Esophagus muscularis mucosa (tissue), 4 donors: ENCODE data around the gene STX18. TPM values are rescaled to one million over a fixed set of nuclear protein-coding genes. Genes with fewer than 3 reads are reported as not detected.

Experiments
- DNase-seq: peaks from one replicate; pipeline ENCODE4 v3.0.0-alpha.2; 2017; ENCODE audit errors: extremely low spot score
- H3K27ac ChIP-seq, 4 donors: fragments of 200-600 bp; sonication (generic); replicated peaks in 1 of 4; 1 replicate in 3 of 4; 2 replicates in 1 of 4; pipeline ENCODE4 v1.5.1; 2016 to 2019; ENCODE audit warnings: mild to moderate bottlenecking in 1 of 4
- H3K27me3 ChIP-seq, 4 donors: fragments of 200-600 bp; sonication (generic); one replicate each; pipeline versions ENCODE4 v1.5.1 to v1.6.0; 2016 to 2019
- H3K36me3 ChIP-seq, 4 donors: fragments of 200-600 bp; sonication (generic); one replicate each; pipeline ENCODE4 v1.5.1; 2016 to 2019
- H3K4me1 ChIP-seq, 4 donors: fragments of 200-600 bp; sonication (generic); one replicate each; pipeline ENCODE4 v1.5.1; 2016 to 2019
- H3K4me3 ChIP-seq, 4 donors: fragments of 200-600 bp; sonication (generic); 1 replicate in 2 of 4; 2 replicates in 2 of 4; pipeline ENCODE4 v1.5.1; 2016 to 2019; ENCODE audit warnings: mild to moderate bottlenecking in 4 of 4, moderate library complexity in 1 of 4
- H3K9me3 ChIP-seq, 4 donors: fragments of 200-600 bp; sonication (generic); 1 replicate in 3 of 4; 2 replicates in 1 of 4; pipeline ENCODE4 v1.5.1; 2016 to 2019
- CTCF ChIP-seq, 3 experiments: fragments of 200-600 bp in 2 of 3; fragments of 450-650 bp in 1 of 3; sonication (generic) in 2 of 3; IDR thresholded peaks; one replicate each; pipeline ENCODE4 v1.5.1; 2017 to 2019; ENCODE audit warnings: antibody characterized with exemption in 3 of 3, mild to moderate bottlenecking in 2 of 3, moderate library complexity in 1 of 3
- EP300 ChIP-seq: sonication (generic); formaldehyde crosslinking; IDR thresholded peaks from one replicate; pipeline ENCODE4 v1.6.1; 2017; ENCODE audit warnings: antibody characterized with exemption
- POLR2A ChIP-seq: fragments of 450-650 bp; IDR thresholded peaks from one replicate; pipeline ENCODE4 v1.6.1; 2017; ENCODE audit warnings: antibody characterized with exemption, moderate library complexity, mild to moderate bottlenecking, low read depth
- POLR2AphosphoS5 ChIP-seq, 2 donors: sonication (generic); formaldehyde crosslinking; IDR thresholded peaks; one replicate each; pipeline ENCODE4 v1.6.1; 2017; ENCODE audit warnings: antibody characterized with exemption in 2 of 2
- WGBS: methylation state at CpG from one replicate; pipeline ENCODE4 v1.1.5; 2018; 5-methylcytosine and 5-hydroxymethylcytosine counted together
- intact Hi-C: fragments of 100-400 bp; cut with DNase I; formaldehyde crosslinking; loops from one replicate; pipeline ENCODE4 v1.15.1; 2023
- total RNA-seq, 4 donors: library from RNA; depleted of rRNA; stranded (reverse); fragments of >200 nt; gene quantifications; one replicate each; pipeline versions ENCODE4 v1.1.0 to v1.2.1, GENCODE V29; 2016

The STX18 gene
- total RNA-seq, 4 donors from 2014 or later = 14.5 to 21.0 (median 17.8) TPM

- DNase-seq = no peak
- WGBS = 89% methylated on average over 7 of the region's 7 CpGs
- Histone ChIP-seq H3K27me3 (no peaks in the 10 kb centered on the region), H3K4me3 (no peak overlapping the region), H3K36me3 (no peaks in the 10 kb centered on the region), H3K9me3 (no peaks in the 10 kb centered on the region), H3K4me1 (no peaks in the 10 kb centered on the region), H3K27ac (no peak overlapping the region)
- no peak for TF ChIP-seq CTCF (IDR thresholded peaks at IDR 0.05)
- TF ChIP-seq POLR2AphosphoS5 (IDR thresholded peaks at IDR 0.05) = no peak
- no peak for TF ChIP-seq POLR2A
- no peak for TF ChIP-seq EP300
- intact Hi-C loops = no loop called here
Measured at GRCh38 chr4:4582653-4583052, 40.8 kb upstream of the STX18 start.

- H3K27ac ChIP-seq = no peak overlapping the region
- no peak for DNase-seq
- peaks cover 0 to 2% (median 1%) of the 10 kb centered on the region in 4 donors for H3K4me1 ChIP-seq
- H3K36me3 ChIP-seq = no peaks in the 10 kb centered on the region
- TF ChIP-seq EP300 = no peak
- no peak for TF ChIP-seq POLR2AphosphoS5 (IDR thresholded peaks at IDR 0.05)
- no peak for TF ChIP-seq CTCF (IDR thresholded peaks at IDR 0.05)
- no peak for TF ChIP-seq POLR2A
- H3K4me3 ChIP-seq = no peak overlapping the region
- intact Hi-C loops = no loop called here
- WGBS = 91% methylated on average over 2 of the region's 2 CpGs
- no peaks in the 10 kb centered on the region for H3K9me3 ChIP-seq
- H3K27me3 ChIP-seq = no peaks in the 10 kb centered on the region
Measured at GRCh38 chr4:4580494-4580893, 38.6 kb upstream of the STX18 start.

GRCh38 chr4:4578981-4579380 is 37.1 kb upstream of the STX18 start:
- H3K9me3 ChIP-seq = no peaks in the 10 kb centered on the region
- no peak overlapping the region for H3K27ac ChIP-seq
- 56% methylated on average over 5 of the region's 5 CpGs for WGBS
- DNase-seq = no peak
- TF ChIP-seq POLR2AphosphoS5 (IDR thresholded peaks at IDR 0.05) (no peak), EP300 (no peak), CTCF (IDR thresholded peaks at IDR 0.05) (no peak), POLR2A (no peak)
- H3K4me1 ChIP-seq = peaks cover 0 to 6% (median 2%) of the 10 kb centered on the region in 4 donors
- intact Hi-C loops = loop anchor here (10.0 kb wide), 1 partner anchor 94 kb away; no protein-coding TSS in a partner anchor
- H3K27me3 ChIP-seq = no peaks in the 10 kb centered on the region
- H3K36me3 ChIP-seq = no peaks in the 10 kb centered on the region
- H3K4me3 ChIP-seq = no peak overlapping the region

GRCh38 chr4:4577359-4577875 is 35.6 kb upstream of the STX18 start:
- 92% methylated on average over 1 of the region's 1 CpG for WGBS
- Histone ChIP-seq H3K4me1 (peaks cover 0 to 6% (median 2%) of the 10 kb centered on the region in 4 donors), H3K36me3 (no peaks in the 10 kb centered on the region), H3K27ac (no peak overlapping the region), H3K4me3 (no peak overlapping the region), H3K27me3 (no peaks in the 10 kb centered on the region), H3K9me3 (no peaks in the 10 kb centered on the region)
- DNase-seq = no peak
- intact Hi-C loops = loop anchor here (10.0 kb wide), 1 partner anchor 93 kb away; no protein-coding TSS in a partner anchor
- TF ChIP-seq CTCF (IDR thresholded peaks at IDR 0.05) (no peak), EP300 (no peak), POLR2A (no peak), POLR2AphosphoS5 (IDR thresholded peaks at IDR 0.05) (no peak)
